Tibial artery (tissue), 4 donors: ENCODE results near the gene MCC.

ENCODE experiments used
- DNase-seq, 2 donors: peaks; one replicate each; pipeline ENCODE4 v3.0.0-alpha.2; 2019
- H3K27ac ChIP-seq, 2 donors: fragments of 200-600 bp; sonication (generic) in 1 of 2; 1 replicate in 1 of 2; 2 replicates in 1 of 2; pipeline ENCODE4 v1.5.1; 2018 to 2019; ENCODE audit warnings: mild to moderate bottlenecking in 1 of 2
- H3K27me3 ChIP-seq, 2 donors: fragments of 200-600 bp; sonication (generic) in 1 of 2; one replicate each; pipeline versions ENCODE4 v1.5.1 to v1.6.0; 2016 to 2019
- H3K36me3 ChIP-seq, 3 donors: fragments of 200-600 bp; sonication (generic) in 2 of 3; one replicate each; pipeline ENCODE4 v1.5.1; 2016 to 2019; ENCODE audit warnings: mild to moderate bottlenecking in 2 of 3
- H3K4me1 ChIP-seq, 4 donors: fragments of 200-600 bp; sonication (generic) in 2 of 4; 1 replicate in 3 of 4; 2 replicates in 1 of 4; pipeline ENCODE4 v1.5.1; 2016 to 2019
- H3K4me3 ChIP-seq, 2 donors: fragments of 200-600 bp; sonication (generic) in 1 of 2; 1 replicate in 1 of 2; 2 replicates in 1 of 2; pipeline ENCODE4 v1.5.1; 2018 to 2019; ENCODE audit warnings: mild to moderate bottlenecking in 2 of 2
- H3K9me3 ChIP-seq, 3 donors: fragments of 200-600 bp; sonication (generic) in 1 of 3; one replicate each; pipeline ENCODE4 v1.5.1; 2016 to 2019
- CTCF ChIP-seq, 2 experiments: fragments of 200-600 bp in 1 of 2; fragments of 450-650 bp in 1 of 2; IDR thresholded peaks; one replicate each; pipeline ENCODE4 v1.5.1; 2017 to 2019; ENCODE audit warnings: antibody characterized with exemption in 2 of 2, mild to moderate bottlenecking in 1 of 2, moderate library complexity in 1 of 2
- intact Hi-C: fragments of 100-400 bp; cut with DNase I; formaldehyde crosslinking; loops from one replicate; pipeline ENCODE4 v1.15.0; 2023; ENCODE audit warnings: low total_unique reads

MCC gene

GRCh38 chr5:113048931-113049330 lies 439.3 kb downstream of the MCC start:
- Histone ChIP-seq H3K9me3 (no peaks in the 10 kb centered on the region), H3K27ac (no peak overlapping the region), H3K36me3 (peaks cover 0 to 28% (median 0%) of the 10 kb centered on the region in 3 donors), H3K27me3 (no peaks in the 10 kb centered on the region), H3K4me1 (peaks cover 0 to 20% (median 11%) of the 10 kb centered on the region in 4 donors), H3K4me3 (no peak overlapping the region)
- TF ChIP-seq CTCF (IDR thresholded peaks at IDR 0.05): no peak
- no peak for DNase-seq
- intact Hi-C loops: no loop called here

- H3K4me1 ChIP-seq: peaks cover 0 to 20% (median 11%) of the 10 kb centered on the region in 4 donors
- H3K36me3 ChIP-seq: peaks cover 0 to 28% (median 0%) of the 10 kb centered on the region in 3 donors
- H3K4me3 ChIP-seq: no peak overlapping the region
- DNase-seq: peak in 1 of 2 donors; percentile 43
- no peaks in the 10 kb centered on the region for H3K9me3 ChIP-seq
- H3K27ac ChIP-seq: no peak overlapping the region
- no peak for TF ChIP-seq CTCF (IDR thresholded peaks at IDR 0.05)
- H3K27me3 ChIP-seq: no peaks in the 10 kb centered on the region
- intact Hi-C loops: no loop called here
Observed at GRCh38 chr5:113047733-113048652, 440.3 kb downstream of the MCC start.

GRCh38 chr5:113047234-113047633 lies 441.0 kb downstream of the MCC start:
- DNase-seq: no peak
- H3K4me1 ChIP-seq: peaks cover 0 to 18% (median 8%) of the 10 kb centered on the region in 4 donors
- H3K4me3 ChIP-seq: no peak overlapping the region
- no peak for TF ChIP-seq CTCF (IDR thresholded peaks at IDR 0.05)
- peaks cover 0 to 27% (median 0%) of the 10 kb centered on the region in 3 donors for H3K36me3 ChIP-seq
- intact Hi-C loops: no loop called here
- no peaks in the 10 kb centered on the region for H3K9me3 ChIP-seq
- no peaks in the 10 kb centered on the region for H3K27me3 ChIP-seq
- H3K27ac ChIP-seq: no peak overlapping the region

GRCh38 chr5:113044776-113045465 lies 443.3 kb downstream of the MCC start:
- Histone ChIP-seq H3K27ac (no peak overlapping the region), H3K27me3 (no peaks in the 10 kb centered on the region), H3K9me3 (no peaks in the 10 kb centered on the region), H3K4me3 (no peak overlapping the region), H3K36me3 (peaks cover 0 to 27% (median 0%) of the 10 kb centered on the region in 3 donors), H3K4me1 (no peaks in the 10 kb centered on the region)
- no peak for TF ChIP-seq CTCF (IDR thresholded peaks at IDR 0.05)
- intact Hi-C loops: no loop called here
- DNase-seq: no peak

- intact Hi-C loops: no loop called here
- H3K36me3 ChIP-seq: peaks cover 0 to 20% (median 0%) of the 10 kb centered on the region in 3 donors
Observed at GRCh38 chr5:113043491-113043931, 444.7 kb downstream of the MCC start.

More at GRCh38 chr5:113043491-113043931, 444.7 kb downstream of the MCC start:
- peak in 1 of 2 experiments; percentile 21 for TF ChIP-seq CTCF (IDR thresholded peaks at IDR 0.05)
- Histone ChIP-seq H3K9me3 (no peaks in the 10 kb centered on the region), H3K27ac (no peak overlapping the region), H3K4me3 (no peak overlapping the region), H3K4me1 (no peaks in the 10 kb centered on the region), H3K27me3 (no peaks in the 10 kb centered on the region)
- DNase-seq: no peak
